ENCODE data around the gene C1orf53.

DNA sequence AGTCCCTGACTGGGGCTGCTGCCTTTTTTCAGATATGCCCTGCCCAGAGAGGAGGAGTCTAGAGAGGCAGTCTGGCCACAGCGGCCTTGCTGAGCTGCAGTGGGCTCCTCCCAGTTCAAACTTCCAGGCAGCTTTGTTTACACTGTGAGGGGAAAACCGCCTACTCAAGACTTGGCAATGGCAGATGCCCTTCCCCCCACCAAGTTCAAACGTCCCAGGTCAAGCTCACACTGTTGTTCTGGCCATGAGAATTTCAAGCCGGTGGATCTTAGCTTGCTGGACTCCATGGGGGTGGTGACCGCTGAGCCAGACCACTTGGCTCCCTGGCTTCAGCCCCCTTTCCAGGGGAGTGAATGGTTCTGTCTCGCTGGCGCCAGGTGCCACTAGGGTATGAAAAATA, 18.3 kb upstream of the C1orf53 start:
- TF ChIP-seq, protein P1, sequence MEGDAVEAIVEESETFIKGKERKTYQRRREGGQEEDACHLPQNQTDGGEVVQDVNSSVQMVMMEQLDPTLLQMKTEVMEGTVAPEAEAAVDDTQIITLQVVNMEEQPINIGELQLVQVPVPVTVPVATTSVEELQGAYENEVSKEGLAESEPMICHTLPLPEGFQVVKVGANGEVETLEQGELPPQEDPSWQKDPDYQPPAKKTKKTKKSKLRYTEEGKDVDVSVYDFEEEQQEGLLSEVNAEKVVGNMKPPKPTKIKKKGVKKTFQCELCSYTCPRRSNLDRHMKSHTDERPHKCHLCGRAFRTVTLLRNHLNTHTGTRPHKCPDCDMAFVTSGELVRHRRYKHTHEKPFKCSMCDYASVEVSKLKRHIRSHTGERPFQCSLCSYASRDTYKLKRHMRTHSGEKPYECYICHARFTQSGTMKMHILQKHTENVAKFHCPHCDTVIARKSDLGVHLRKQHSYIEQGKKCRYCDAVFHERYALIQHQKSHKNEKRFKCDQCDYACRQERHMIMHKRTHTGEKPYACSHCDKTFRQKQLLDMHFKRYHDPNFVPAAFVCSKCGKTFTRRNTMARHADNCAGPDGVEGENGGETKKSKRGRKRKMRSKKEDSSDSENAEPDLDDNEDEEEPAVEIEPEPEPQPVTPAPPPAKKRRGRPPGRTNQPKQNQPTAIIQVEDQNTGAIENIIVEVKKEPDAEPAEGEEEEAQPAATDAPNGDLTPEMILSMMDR (IDR thresholded peaks at IDR 0.05; ENCODE audit: low read depth, low read length), result no peak
- TF ChIP-seq EZH2phosphoT487 (IDR thresholded peaks at IDR 0.05; ENCODE audit: low read depth), result no peak
